Measurements from ENCODE around the gene TNRC18. TPM values are rescaled to one million over a fixed set of nuclear protein-coding genes. Genes with fewer than 3 reads are reported as not detected.

The TNRC18 gene
- total and polyA plus RNA-seq, 7 donors = 5.9 to 27.9 (median 18.5) TPM

- ATAC-seq = peak in 3 of 4 donors; percentile 7 to 36 (median 21)
- intact Hi-C loops (cut with DNase I) = no loop called here
These were observed 119.8 kb downstream of the TNRC18 start for GRCh38 chr7:5303591-5304505.

DNA sequence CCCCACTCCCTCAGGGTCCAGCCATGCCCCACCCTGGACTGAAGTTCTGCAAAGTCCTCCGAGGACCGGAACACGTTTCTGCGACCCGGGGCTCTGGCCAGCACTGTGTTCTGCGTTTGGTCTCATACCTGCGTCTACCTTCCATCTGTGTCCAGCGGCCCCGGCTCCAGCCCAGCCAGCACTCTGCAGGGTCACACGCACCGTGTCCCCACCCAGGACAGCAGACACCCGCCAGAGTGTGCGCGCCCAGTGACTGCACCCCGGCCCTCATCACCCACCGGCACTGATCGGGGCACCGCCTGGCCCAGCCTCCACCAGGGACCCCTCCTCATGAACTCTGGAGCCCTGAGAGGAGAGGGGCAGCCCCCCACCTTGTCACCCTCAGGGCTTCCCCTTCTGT is 120.6 kb downstream of the TNRC18 start:
- TF ChIP-seq, protein P1, sequence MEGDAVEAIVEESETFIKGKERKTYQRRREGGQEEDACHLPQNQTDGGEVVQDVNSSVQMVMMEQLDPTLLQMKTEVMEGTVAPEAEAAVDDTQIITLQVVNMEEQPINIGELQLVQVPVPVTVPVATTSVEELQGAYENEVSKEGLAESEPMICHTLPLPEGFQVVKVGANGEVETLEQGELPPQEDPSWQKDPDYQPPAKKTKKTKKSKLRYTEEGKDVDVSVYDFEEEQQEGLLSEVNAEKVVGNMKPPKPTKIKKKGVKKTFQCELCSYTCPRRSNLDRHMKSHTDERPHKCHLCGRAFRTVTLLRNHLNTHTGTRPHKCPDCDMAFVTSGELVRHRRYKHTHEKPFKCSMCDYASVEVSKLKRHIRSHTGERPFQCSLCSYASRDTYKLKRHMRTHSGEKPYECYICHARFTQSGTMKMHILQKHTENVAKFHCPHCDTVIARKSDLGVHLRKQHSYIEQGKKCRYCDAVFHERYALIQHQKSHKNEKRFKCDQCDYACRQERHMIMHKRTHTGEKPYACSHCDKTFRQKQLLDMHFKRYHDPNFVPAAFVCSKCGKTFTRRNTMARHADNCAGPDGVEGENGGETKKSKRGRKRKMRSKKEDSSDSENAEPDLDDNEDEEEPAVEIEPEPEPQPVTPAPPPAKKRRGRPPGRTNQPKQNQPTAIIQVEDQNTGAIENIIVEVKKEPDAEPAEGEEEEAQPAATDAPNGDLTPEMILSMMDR (IDR thresholded peaks at IDR 0.05) = no peak
- peak in 2 of 4 donors; percentile 14 to 29 for ATAC-seq
- H3K36me3 ChIP-seq (ENCODE audit: insufficient read depth in 1 of 2, low read depth in 1 of 2) = peaks cover 6 to 9% of the 10 kb centered on the region in 2 donors
- no peaks in the 10 kb centered on the region for H3K9me3 ChIP-seq
- intact Hi-C loops (cut with DNase I) = no loop called here
- H3K4me3 ChIP-seq = no peak overlapping the region
- H3K4me1 ChIP-seq = no peaks in the 10 kb centered on the region
- no peak for DNase-seq
- 78 to 81% (median 80%) methylated on average over 18 of the region's 18 CpGs for WGBS, 3 donors
- H3K27ac ChIP-seq = no peak overlapping the region
- H3K27me3 ChIP-seq (ENCODE audit: insufficient read depth in 3 of 3, low read length in 2 of 3) = no peaks in the 10 kb centered on the region

More at GRCh38 chr7:5303591-5304505, 119.8 kb downstream of the TNRC18 start:
- TF ChIP-seq, protein P1 (IDR thresholded peaks at IDR 0.05) = no peak
- Histone ChIP-seq H3K9me3 (no peaks in the 10 kb centered on the region), H3K27ac (no peak overlapping the region), H3K27me3 (ENCODE audit: insufficient read depth in 3 of 3, low read length in 2 of 3) (no peaks in the 10 kb centered on the region), H3K4me3 (no peak overlapping the region), H3K36me3 (ENCODE audit: insufficient read depth in 1 of 2, low read depth in 1 of 2) (peaks cover 6 to 14% of the 10 kb centered on the region in 2 donors), H3K4me1 (no peaks in the 10 kb centered on the region)
- 66 to 71% (median 70%) methylated on average over 34 to 35 of the region's 35 CpGs for WGBS, 3 donors
- DNase-seq = no peak

DNA sequence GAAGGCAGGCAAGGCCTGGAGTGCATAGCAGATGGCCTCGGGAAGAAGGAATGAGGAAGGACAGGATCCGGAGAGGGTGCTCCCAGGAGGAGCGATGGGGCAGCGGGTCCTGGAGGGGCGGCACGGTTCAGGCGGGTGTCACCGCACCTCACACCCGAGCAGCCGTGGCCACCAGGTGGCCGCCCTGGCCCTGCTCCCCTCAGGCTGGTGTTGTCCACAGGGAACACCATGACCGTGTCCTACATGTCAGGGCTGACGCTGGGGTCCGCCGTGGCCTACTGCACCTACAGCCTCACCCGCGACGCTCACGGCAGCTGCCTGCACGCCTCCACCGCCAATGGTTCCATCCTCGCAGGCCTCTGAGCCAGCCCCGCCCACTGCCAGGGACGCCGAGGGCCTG is 121.1 kb downstream of the TNRC18 start:
- DNase-seq (no peak), ATAC-seq (peak in 3 of 4 donors; percentile 13 to 39 (median 31))
- H3K4me1 ChIP-seq = no peaks in the 10 kb centered on the region
- no peaks in the 10 kb centered on the region for H3K9me3 ChIP-seq
- 54 to 69% (median 61%) methylated on average over 21 to 25 of the region's 25 CpGs for WGBS, 3 donors
- H3K27me3 ChIP-seq (ENCODE audit: insufficient read depth in 3 of 3, low read length in 2 of 3) = no peaks in the 10 kb centered on the region
- TF ChIP-seq, protein P1 (IDR thresholded peaks at IDR 0.05) = no peak
- no peak overlapping the region for H3K4me3 ChIP-seq
- H3K36me3 ChIP-seq (ENCODE audit: insufficient read depth in 1 of 2, low read depth in 1 of 2) = peaks cover 2 to 4% of the 10 kb centered on the region in 2 donors
- H3K27ac ChIP-seq = no peak overlapping the region
- intact Hi-C loops (cut with DNase I) = no loop called here

- ATAC-seq = no peak
- intact Hi-C loops (cut with DNase I) = no loop called here
- WGBS, 3 donors = 86 to 95% (median 90%) methylated on average over 15 to 24 of the region's 24 CpGs
These were observed 123.3 kb downstream of the TNRC18 start for GRCh38 chr7:5300366-5300765.

More at GRCh38 chr7:5300366-5300765, 123.3 kb downstream of the TNRC18 start:
- TF ChIP-seq, protein P1 (IDR thresholded peaks at IDR 0.05) = no peak
- Histone ChIP-seq H3K9me3 (no peaks in the 10 kb centered on the region), H3K4me3 (no peak overlapping the region), H3K27me3 (ENCODE audit: insufficient read depth in 3 of 3, low read length in 2 of 3) (peaks cover 0 to 7% (median 3%) of the 10 kb centered on the region in 3 donors), H3K4me1 (no peaks in the 10 kb centered on the region), H3K27ac (no peak overlapping the region), H3K36me3 (ENCODE audit: insufficient read depth in 1 of 2, low read depth in 1 of 2) (no peaks in the 10 kb centered on the region)
- DNase-seq = no peak

Data from psoas muscle (tissue), 8 donors.